ENCODE data around the gene TBC1D2.

DNA sequence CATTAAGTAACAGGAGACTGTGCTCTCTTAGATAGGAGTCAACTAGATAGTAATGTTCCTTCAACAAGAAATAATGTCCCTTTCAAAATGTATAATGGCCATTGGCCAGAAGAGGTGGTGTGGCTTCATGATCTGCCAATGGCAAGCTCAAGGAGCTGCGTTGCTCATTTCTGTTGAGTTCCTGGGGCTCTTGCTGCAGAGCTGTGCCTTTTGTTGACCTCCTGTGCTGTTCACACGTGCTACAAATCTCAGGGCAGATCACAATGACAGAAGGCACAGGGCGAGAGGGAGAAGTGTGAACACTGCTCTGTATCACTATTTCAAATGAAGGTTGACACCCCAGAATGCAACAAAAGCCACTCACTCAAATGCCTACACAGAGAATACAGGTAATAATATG is 16.0 kb upstream of the TBC1D2 start:
- no peak for TF ChIP-seq GATA3 (IDR thresholded peaks at IDR 0.05; ENCODE audit: low read depth, low read length)
- no peak for TF ChIP-seq GATA2 (IDR thresholded peaks at IDR 0.05; ENCODE audit: low read depth, low read length)
